Activated CD4-positive, alpha-beta T cell treated with anti-CD3 and anti-CD28 coated beads, Interleukin-2, amount 10 ng/mL, durations not matched to agents 7 days and 5 days (primary cell): Measurements from ENCODE around the gene SLC22A4. TPM values are rescaled to one million over a fixed set of nuclear protein-coding genes. Genes with fewer than 3 reads are reported as not detected.

Experiments
- CTCF ChIA-PET: fragments of 350-600 bp; sonication (Branson Sonifier 250); formaldehyde crosslinking; loops from one replicate; lab custom pipeline; 2021; ENCODE audit warnings: antibody characterized with exemption; lab: Charles Lee
- POLR2A ChIA-PET: fragments of 350-600 bp; sonication (Branson Sonifier 250); formaldehyde crosslinking; loops from one replicate; lab custom pipeline; 2021; ENCODE audit warnings: antibody characterized with exemption; lab: Charles Lee
- DNase-seq: peaks from one replicate; pipeline ENCODE4 v3.0.0-alpha.2; 2020
- H3K27ac Mint-ChIP-seq: one replicate; pipeline ENCODE4 v1.8.0; 2021; ENCODE audit warnings: mild to moderate bottlenecking, moderate library complexity, mixed read lengths
- H3K27me3 Mint-ChIP-seq: one replicate; pipeline ENCODE4 v1.8.0; 2021; ENCODE audit warnings: mixed read lengths
- H3K36me3 Mint-ChIP-seq: one replicate; pipeline ENCODE4 v1.8.0; 2021; ENCODE audit warnings: low read depth, mixed read lengths
- H3K4me1 Mint-ChIP-seq: one replicate; pipeline ENCODE4 v1.8.0; 2021; ENCODE audit warnings: mixed read lengths
- H3K4me3 Mint-ChIP-seq: one replicate; pipeline ENCODE4 v1.8.0; 2021; ENCODE audit warnings: mild to moderate bottlenecking, moderate library complexity, mixed read lengths
- H3K9me3 Mint-ChIP-seq: one replicate; pipeline ENCODE4 v1.8.0; 2021; ENCODE audit warnings: mixed read lengths
- total RNA-seq, 2 experiments: library from RNA; stranded (reverse); gene quantifications; one replicate each; pipeline ENCODE4 v1.2.3, GENCODE V29; 2021

SLC22A4 gene
- total RNA-seq, 2 experiments from 2014 or later = not detected

DNA sequence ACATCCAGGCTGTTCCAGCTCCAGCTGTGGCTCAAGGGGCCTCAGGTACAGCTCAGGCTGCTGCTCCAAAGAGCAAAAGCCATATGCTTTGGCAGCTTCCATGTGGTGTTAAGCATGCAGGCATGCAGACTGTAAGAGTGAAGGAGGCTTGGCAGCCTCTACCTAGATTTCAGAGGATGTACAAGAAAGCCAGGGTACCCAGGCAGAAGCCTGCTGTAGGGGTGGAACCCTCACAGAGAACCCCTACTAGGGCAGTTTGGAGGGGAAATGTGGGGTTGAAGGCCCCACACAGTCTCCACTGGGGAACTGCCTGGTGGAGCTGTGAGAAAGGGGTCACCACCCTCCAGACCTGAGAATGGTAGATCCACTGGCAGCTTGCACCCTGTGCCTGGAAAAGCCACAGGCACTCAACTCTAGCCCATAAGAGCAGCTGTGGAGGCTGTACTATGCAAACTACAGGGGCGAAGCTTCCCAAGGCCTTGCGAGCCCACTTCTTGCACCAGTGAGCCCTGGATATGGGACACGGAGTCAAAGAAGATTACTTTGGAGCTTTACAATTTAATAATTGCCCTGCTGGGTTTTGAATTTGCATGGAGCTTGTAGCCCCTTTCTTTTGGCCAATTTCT, 61.1 kb downstream of the SLC22A4 start:
- ChIA-PET POLR2A (no interaction called here), CTCF (interaction anchor here (1.1 to 2.3 kb wide), 4 partner anchors 11 to 28 kb away, joined by 3 to 7 read pairs (median 4); partner anchors contain the start of gene SLC22A5)
- Mint-ChIP-seq H3K4me1 (no peaks in the 10 kb centered on the region), H3K9me3 (no peaks in the 10 kb centered on the region), H3K27me3 (no peaks in the 10 kb centered on the region), H3K36me3 (no peaks in the 10 kb centered on the region), H3K4me3 (no peak overlapping the region), H3K27ac (no peak overlapping the region)
- no peak for DNase-seq

DNA sequence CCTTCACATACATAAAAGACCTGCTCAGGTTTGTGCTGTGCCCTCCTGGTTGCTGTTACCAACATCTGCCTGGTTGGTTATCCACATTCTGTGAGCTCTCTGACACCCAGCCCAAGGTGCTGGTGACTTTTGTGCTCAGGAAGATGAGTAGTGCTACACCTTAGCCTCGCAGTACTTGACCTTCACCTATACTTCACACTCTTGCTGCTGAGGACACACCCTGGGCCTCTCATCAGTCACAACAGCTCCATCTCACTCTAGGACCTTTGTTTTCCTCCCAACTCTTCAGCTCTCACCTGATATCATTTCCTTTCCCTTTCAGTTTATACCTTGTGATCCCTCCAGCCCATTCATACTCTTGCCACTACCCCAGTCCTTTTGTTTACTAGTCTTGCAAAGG, 64.6 kb downstream of the SLC22A4 start:
- H3K4me3 Mint-ChIP-seq = no peak overlapping the region
- no peak overlapping the region for H3K27ac Mint-ChIP-seq
- DNase-seq = no peak
- H3K27me3 Mint-ChIP-seq = no peaks in the 10 kb centered on the region
- H3K4me1 Mint-ChIP-seq = no peaks in the 10 kb centered on the region
- H3K36me3 Mint-ChIP-seq = no peaks in the 10 kb centered on the region
- POLR2A ChIA-PET = no interaction called here
- no peaks in the 10 kb centered on the region for H3K9me3 Mint-ChIP-seq
- CTCF ChIA-PET = interaction anchor here (0.9 to 1.1 kb wide), 3 partner anchors 8 to 86 kb away, joined by 3 to 5 read pairs (median 4); no protein-coding TSS in a partner anchor

- ChIA-PET CTCF (no interaction called here), POLR2A (no interaction called here)
- Mint-ChIP-seq H3K27ac (no peak overlapping the region), H3K4me1 (no peaks in the 10 kb centered on the region), H3K27me3 (no peaks in the 10 kb centered on the region), H3K36me3 (no peaks in the 10 kb centered on the region), H3K4me3 (no peak overlapping the region), H3K9me3 (no peaks in the 10 kb centered on the region)
- no peak for DNase-seq
Observed at GRCh38 chr5:132362086-132362485, 67.9 kb downstream of the SLC22A4 start.

- Mint-ChIP-seq H3K4me3 (no peak overlapping the region), H3K4me1 (no peaks in the 10 kb centered on the region), H3K36me3 (no peaks in the 10 kb centered on the region), H3K9me3 (no peaks in the 10 kb centered on the region), H3K27ac (no peak overlapping the region), H3K27me3 (no peaks in the 10 kb centered on the region)
- no peak for DNase-seq
- ChIA-PET CTCF (no interaction called here), POLR2A (no interaction called here)
Observed at GRCh38 chr5:132363431-132364112, 69.4 kb downstream of the SLC22A4 start.

- Mint-ChIP-seq H3K4me3 (no peak overlapping the region), H3K9me3 (no peaks in the 10 kb centered on the region), H3K4me1 (peaks cover 4% of the 10 kb centered on the region), H3K27me3 (no peaks in the 10 kb centered on the region), H3K27ac (no peak overlapping the region), H3K36me3 (no peaks in the 10 kb centered on the region)
- ChIA-PET CTCF (no interaction called here), POLR2A (no interaction called here)
- DNase-seq = no peak
Observed at GRCh38 chr5:132364319-132364718, 70.1 kb downstream of the SLC22A4 start.

- no peaks in the 10 kb centered on the region for H3K36me3 Mint-ChIP-seq
- POLR2A ChIA-PET = no interaction called here
- H3K27me3 Mint-ChIP-seq = no peaks in the 10 kb centered on the region
- no peak for DNase-seq
- CTCF ChIA-PET = interaction anchor here (0.9 to 1.2 kb wide), 3 partner anchors 18 to 22 kb away, joined by 3 to 4 read pairs (median 3); no protein-coding TSS in a partner anchor
- H3K27ac Mint-ChIP-seq = no peak overlapping the region
- H3K4me1 Mint-ChIP-seq = peaks cover 4% of the 10 kb centered on the region
- H3K4me3 Mint-ChIP-seq = no peak overlapping the region
- H3K9me3 Mint-ChIP-seq = no peaks in the 10 kb centered on the region
Observed at GRCh38 chr5:132365213-132365612, 71.0 kb downstream of the SLC22A4 start.

DNA sequence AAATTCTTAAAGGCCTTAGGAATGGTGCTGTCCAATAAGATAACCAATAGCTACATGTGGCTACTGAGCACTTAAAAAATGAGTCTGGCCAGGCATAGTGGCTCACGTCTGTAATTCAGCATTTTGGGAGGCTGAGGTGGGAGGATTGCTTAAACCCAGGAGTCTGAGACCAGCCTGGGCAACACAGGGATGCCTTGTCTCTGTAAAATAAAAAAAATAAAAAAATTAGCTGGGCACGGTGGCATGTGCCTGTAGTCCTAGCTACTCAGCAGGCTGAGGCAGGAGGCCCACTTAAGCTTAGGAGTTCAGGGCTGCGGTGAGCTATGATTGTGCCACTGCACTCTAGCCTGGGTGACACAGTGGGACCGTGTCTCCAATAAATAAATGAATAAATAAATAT, 74.0 kb downstream of the SLC22A4 start:
- ChIA-PET CTCF (interaction anchor here (0.7 to 1.0 kb wide), 2 partner anchors 302 to 455 kb away, joined by 3 read pairs; no protein-coding TSS in a partner anchor), POLR2A (no interaction called here)
- Mint-ChIP-seq H3K4me1 (peaks cover 21% of the 10 kb centered on the region), H3K4me3 (no peak overlapping the region), H3K27ac (no peak overlapping the region), H3K27me3 (no peaks in the 10 kb centered on the region), H3K9me3 (no peaks in the 10 kb centered on the region), H3K36me3 (no peaks in the 10 kb centered on the region)
- DNase-seq = no peak

- Mint-ChIP-seq H3K4me3 (peak overlapping the region; percentile 62), H3K27ac (peak overlapping the region; percentile 34), H3K27me3 (no peaks in the 10 kb centered on the region), H3K4me1 (peaks cover 21% of the 10 kb centered on the region), H3K36me3 (no peaks in the 10 kb centered on the region), H3K9me3 (no peaks in the 10 kb centered on the region)
- CTCF ChIA-PET = interaction anchor here (0.8 to 1.4 kb wide), 8 partner anchors 8 to 451 kb away, joined by 3 to 11 read pairs (median 4); no protein-coding TSS in a partner anchor
- DNase-seq = no peak
- POLR2A ChIA-PET = interaction anchor here (1.1 kb wide), 1 partner anchor 296 kb away, joined by 3 read pairs; no protein-coding TSS in a partner anchor
Observed at GRCh38 chr5:132369007-132369473, 74.8 kb downstream of the SLC22A4 start.

DNA sequence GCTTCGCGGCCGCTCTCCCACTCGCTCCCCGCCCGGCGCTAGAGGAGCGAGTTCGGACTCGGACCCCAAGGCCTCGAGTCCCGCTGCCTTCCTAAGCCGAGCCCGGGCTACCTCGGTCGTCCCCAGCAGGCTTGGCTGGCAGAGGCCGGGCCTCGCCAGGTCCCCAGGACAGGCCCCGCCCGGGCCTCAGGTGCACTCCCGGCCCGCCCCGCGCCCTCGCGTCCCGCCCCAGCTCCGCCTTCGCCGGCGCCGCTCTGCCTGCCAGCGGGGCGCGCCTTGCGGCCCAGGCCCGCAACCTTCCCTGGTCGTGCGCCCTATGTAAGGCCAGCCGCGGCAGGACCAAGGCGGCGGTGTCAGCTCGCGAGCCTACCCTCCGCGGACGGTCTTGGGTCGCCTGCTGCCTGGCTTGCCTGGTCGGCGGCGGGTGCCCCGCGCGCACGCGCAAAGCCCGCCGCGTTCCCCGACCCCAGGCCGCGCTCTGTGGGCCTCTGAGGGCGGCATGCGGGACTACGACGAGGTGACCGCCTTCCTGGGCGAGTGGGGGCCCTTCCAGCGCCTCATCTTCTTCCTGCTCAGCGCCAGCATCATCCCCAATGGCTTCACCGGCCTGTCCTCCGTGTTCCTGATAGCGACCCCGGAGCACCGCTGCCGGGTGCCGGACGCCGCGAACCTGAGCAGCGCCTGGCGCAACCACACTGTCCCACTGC, 75.4 kb downstream of the SLC22A4 start, which contains the start of gene SLC22A5:
Gene SLC22A5 (plus strand): TSS at position 237 of the 707 bp plus-strand sequence. CDS start 263 bp downstream, at position 500.
- H3K4me3 Mint-ChIP-seq = peak within 1 kb of the TSS; percentile 62
- peak within 1 kb of the TSS; percentile 71 for H3K27ac Mint-ChIP-seq
- CTCF ChIA-PET = interaction anchor here (0.8 to 1.4 kb wide), 8 partner anchors 9 to 450 kb away, joined by 3 to 11 read pairs (median 4); no protein-coding TSS in a partner anchor
- no peaks in the 10 kb centered on the region for H3K9me3 Mint-ChIP-seq
- no peaks in the 10 kb centered on the region for H3K36me3 Mint-ChIP-seq
- no peaks in the 10 kb centered on the region for H3K27me3 Mint-ChIP-seq
- POLR2A ChIA-PET = interaction anchor here (1.1 kb wide), 1 partner anchor 295 kb away, joined by 3 read pairs; no protein-coding TSS in a partner anchor
- peaks cover 21% of the 10 kb centered on the region for H3K4me1 Mint-ChIP-seq
- DNase-seq = peak; percentile 59

GRCh38 chr5:132370181-132370970, 76.2 kb downstream of the SLC22A4 start:
- ChIA-PET POLR2A (interaction anchor here (1.1 kb wide), 1 partner anchor 294 kb away, joined by 3 read pairs; no protein-coding TSS in a partner anchor), CTCF (interaction anchor here (1.1 to 1.4 kb wide), 2 partner anchors 16 to 450 kb away, joined by 3 to 11 read pairs; no protein-coding TSS in a partner anchor)
- peak overlapping the region; percentile 62 for H3K4me3 Mint-ChIP-seq

GRCh38 chr5:132370971-132371602, 76.9 kb downstream of the SLC22A4 start:
- H3K36me3 Mint-ChIP-seq = no peaks in the 10 kb centered on the region
- H3K4me1 Mint-ChIP-seq = peaks cover 21% of the 10 kb centered on the region
- peak overlapping the region; percentile 71 for H3K27ac Mint-ChIP-seq
- ChIA-PET POLR2A (interaction anchor here (0.5 to 0.7 kb wide), 2 partner anchors 350 to 496 kb away, joined by 3 to 4 read pairs; partner anchors contain the start of gene UQCRQ), CTCF (interaction anchor here (1.5 kb wide), 1 partner anchor 130 kb away, joined by 3 read pairs; no protein-coding TSS in a partner anchor)
- no peaks in the 10 kb centered on the region for H3K9me3 Mint-ChIP-seq
- no peak for DNase-seq
- H3K4me3 Mint-ChIP-seq = peak overlapping the region; percentile 62
- H3K27me3 Mint-ChIP-seq = no peaks in the 10 kb centered on the region

More at GRCh38 chr5:132370181-132370970, 76.2 kb downstream of the SLC22A4 start:
- no peak for DNase-seq
- Mint-ChIP-seq H3K4me1 (peaks cover 21% of the 10 kb centered on the region), H3K27ac (peak overlapping the region; percentile 71), H3K27me3 (no peaks in the 10 kb centered on the region), H3K36me3 (no peaks in the 10 kb centered on the region), H3K9me3 (no peaks in the 10 kb centered on the region)
